NCI-H1417 (cell line): ENCODE measurements around the gene PXYLP1.
"Not testable (repeated sequence)": the region's sequence is repeated elsewhere in the genome, so short reads cannot be mapped to it uniquely, and the experiment has no call there.

Experiments used
- DNase-seq, 3 experiments: peaks; one replicate each; lab custom pipeline; 2025; lab: John Stamatoyannopoulos, UW

The PXYLP1 gene, protein sequence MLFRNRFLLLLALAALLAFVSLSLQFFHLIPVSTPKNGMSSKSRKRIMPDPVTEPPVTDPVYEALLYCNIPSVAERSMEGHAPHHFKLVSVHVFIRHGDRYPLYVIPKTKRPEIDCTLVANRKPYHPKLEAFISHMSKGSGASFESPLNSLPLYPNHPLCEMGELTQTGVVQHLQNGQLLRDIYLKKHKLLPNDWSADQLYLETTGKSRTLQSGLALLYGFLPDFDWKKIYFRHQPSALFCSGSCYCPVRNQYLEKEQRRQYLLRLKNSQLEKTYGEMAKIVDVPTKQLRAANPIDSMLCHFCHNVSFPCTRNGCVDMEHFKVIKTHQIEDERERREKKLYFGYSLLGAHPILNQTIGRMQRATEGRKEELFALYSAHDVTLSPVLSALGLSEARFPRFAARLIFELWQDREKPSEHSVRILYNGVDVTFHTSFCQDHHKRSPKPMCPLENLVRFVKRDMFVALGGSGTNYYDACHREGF

DNA sequence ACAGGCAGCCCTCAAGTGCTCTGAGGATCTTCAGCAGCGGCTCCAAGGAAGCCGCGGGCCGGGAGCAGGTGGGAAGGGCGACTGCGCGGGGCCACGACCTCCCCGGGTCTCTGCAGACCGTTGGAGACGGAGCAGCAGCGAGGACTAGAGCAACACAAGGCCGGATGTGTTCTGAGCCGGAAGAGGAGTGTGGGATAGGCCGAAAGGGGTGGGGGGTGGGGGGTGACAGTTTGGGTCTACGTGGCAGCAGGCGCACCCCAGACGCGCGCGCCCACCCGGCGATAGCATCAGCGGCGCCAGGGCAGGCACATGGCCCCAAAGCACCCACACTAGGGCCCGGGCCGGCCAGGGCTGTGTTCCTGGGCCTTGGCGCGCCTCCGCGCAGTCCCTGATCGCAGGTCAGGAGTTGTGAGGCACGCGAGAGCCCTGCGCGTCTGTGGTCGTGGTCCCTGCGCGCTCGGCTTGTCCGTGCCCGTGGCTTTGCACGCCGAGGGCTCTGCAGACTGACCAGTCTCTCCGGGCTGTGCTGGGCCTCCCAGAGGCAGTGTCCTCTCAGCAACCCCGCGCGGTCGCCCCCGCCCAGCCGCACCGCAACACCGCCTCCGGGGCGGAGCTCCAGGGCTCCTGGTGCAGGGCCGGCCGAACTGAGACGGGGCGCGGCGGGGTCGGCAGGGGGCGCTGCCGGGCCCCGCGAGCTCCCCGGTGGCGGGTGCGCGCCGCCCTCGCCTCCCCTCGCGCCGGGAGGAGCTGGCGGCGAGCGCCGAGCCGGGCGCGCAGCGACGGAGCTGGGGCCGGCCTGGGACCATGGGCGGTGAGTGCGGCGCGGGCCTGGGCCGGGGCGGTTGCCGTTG is at the start of gene PXYLP1:
TSS of gene PXYLP1 (plus strand) at position 725 of the 851 bp plus-strand sequence. CDS start 28,351 bp downstream, outside the sequence.
- peak; percentile 89 to 92 (median 92) for DNase-seq

DNA sequence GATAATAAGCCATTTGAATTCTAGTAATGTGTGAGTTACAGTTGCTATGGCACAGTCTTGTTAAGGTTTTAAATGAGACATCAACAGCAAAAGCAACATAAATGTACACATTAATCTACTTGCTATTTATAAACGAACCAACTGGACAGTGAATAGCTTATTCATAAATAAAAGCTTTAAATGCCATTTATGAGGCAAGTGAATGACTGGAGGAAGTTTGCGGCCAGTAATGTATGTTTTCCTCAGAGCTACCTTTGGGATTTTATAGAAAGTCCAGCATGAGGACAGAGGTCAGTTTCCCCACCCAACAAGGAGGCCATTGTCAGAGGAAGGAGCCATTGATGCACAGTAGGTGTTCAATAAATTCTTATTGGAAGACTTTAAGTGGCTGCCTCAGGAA is 48.0 kb upstream of the PXYLP1 start:
- DNase-seq = no peak

DNA sequence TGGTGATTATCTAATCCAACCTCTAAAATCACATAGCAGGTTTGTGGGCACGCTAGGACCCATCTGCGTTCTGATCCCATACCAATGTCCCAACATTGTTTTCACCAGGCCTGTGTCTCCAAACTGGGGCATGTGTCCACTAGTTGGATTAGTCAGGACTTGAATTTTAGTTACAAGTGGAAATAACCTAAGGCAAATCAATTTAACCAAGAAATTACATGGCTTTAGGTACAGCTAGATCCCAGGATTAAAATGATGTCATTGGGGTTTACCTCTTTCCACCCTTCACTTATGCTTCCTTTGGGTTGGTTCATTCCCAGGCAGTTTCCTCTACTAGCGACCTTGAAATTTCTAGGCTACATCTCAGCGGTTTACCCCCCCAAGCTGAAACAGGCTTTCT is 47.2 kb upstream of the PXYLP1 start:
- DNase-seq = no peak

DNA sequence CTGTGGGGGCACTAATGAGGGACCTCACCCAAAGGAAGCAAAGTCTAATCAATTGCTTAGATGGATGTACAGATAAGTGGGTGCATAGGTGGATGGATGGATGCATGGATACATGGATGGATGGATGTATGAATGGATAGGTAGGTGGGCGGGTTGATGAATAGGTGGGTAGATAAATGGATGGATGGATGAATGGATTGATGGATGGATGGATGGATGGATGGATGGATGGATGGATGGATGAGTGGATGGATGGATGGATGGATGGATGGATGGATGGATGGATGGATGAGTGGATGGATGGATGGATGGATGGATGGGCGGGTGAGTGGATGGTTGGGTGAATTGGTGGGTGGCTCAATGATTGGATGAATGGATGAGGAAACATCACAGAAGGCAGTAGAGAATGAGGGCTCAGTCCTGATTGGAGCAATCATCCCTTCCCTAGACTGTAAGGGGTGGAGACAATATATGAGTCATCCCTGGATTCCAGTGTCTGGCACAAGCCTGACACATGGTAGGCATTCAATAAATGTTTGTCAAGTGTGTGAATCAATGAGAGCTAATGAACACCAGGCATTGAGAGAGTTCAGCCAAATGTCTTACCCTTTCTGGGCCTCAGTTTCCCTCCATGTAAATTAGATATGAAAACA is 40.4 kb upstream of the PXYLP1 start:
- DNase-seq = no peak

DNA sequence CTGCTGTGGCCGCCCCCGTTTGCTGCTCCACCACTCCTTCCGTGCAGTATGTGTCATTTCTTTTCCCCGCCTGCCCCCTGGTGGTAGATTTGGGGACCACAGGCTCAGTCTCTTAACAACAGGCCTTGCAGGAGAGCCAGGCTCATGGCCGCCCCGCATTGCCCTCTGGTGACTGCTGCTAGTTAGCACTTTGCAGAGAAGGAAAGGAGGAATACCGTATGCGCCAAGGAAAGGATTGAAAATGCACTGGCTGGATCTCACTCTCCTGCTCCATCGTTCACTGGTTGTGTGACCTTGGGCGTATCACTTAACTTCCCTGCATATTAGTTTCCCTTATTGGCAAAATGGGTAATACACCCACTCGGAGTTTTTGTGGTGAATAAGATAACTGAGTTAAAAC is 39.3 kb upstream of the PXYLP1 start:
- peak; percentile 93 to 98 (median 94) for DNase-seq

DNA sequence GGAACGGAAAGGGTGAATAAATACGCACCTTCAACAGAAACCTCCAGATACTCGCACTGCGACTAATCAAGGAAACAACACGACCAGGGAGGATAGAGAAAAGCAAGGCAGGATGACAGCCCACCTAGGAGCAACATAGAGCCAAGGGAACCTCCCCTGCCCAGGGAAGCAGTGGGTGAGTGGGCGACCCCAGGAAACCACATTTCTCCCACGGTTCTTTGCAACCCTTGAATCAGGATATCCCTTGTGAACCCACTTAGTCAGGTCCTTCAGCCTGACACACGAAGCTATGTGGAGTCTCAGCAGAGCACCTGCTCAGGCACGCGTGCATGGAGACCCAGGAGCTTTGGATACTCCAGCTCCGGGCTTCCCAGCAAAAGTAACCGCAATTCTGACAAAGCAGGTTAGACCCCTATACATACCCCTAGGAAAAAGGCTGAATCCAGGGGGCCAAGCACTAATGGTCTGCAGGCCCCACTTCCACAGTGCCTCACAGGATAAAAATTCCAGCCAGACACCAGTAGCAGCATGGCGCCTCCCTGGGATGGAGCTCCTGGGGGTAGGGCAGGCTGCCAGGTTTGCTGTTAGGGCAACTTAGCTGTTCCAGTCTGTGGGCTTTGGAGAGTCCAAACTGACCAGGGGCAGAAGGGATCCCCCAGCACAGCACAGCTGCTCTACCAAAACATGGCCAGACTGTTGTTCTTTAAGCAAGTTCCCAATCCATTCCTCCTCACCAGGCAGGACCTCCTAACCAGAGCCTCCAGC is 38.4 kb upstream of the PXYLP1 start:
- no peak for DNase-seq

DNA sequence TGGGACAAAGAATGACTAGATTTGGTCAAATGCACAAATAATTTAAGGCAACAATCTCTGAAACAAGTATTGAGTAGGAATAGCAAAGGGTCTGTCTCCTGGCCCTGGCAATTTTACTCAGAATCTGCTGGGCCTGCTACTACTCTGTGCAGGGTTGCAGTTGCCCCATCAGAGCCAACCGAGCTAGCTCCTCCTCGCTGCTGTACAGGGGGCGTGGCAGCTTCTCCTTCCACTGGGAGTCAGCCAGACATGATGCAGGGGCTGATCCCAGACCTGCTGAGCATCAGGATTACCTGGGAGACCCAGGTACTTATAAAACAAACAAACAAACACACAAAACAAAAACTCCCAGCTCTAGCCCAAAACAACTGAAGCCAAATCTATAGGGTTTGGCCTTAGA is 30.5 kb upstream of the PXYLP1 start:
- DNase-seq = no peak

DNA sequence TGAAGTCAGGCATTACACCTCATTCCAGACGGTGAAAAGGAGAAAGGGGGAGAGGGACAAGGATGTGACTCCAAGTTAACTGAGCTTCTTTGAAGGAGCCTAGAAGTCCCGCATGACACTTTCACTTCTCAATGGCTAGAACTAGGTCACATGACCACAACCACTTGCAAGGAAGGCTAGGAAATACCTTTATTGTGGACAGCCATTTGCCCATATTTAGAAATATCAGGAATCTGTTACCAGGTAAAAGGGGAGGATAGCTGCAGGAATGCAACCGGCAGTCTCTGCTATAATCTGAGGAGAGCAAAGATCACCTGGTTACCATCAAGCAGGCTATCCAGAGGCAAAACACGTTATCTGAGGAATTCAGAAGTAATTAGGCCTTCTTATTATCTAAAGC is 28.9 kb upstream of the PXYLP1 start:
- DNase-seq = no peak

DNA sequence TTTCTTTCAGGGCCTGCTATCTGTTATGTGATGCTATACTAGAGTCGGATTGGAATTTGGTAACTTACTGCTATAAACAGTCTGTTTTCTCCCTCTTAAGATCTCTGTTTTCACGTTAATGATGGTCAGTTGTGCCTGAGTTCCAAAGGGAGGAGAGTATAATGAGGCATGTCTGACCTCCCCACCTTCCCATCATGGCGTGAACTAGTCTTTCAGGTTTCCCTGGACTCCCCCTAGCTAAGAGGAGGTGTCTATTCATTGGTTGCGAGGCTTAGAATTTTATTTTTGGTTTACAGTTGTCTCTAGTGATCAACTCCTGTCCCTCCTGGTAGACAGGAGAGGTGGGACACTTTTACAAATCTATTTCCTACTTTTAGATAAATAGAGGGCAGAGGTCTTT is 27.8 kb upstream of the PXYLP1 start:
- DNase-seq = peak in 1 of 3 experiments; percentile 9

DNA sequence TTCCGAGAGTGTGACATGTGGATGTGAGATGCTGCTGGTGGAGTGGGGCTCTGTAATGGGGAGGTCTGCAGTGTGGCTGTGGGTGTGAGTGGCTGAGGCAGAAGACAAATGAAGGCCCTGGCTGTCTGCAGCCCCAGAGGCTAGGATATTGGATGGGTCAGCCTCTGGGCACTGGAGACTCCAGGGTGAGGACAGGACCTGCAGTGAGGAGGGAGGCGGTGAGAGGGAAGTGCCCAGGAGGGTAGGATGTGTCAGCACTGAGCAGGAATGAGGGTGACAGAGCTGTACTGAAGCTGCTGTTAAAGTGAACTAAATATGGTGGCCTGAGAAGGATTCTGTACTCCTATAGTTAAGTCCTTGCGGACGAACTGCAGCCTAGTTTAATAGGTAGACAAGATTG is 27.3 kb upstream of the PXYLP1 start:
- no peak for DNase-seq

DNA sequence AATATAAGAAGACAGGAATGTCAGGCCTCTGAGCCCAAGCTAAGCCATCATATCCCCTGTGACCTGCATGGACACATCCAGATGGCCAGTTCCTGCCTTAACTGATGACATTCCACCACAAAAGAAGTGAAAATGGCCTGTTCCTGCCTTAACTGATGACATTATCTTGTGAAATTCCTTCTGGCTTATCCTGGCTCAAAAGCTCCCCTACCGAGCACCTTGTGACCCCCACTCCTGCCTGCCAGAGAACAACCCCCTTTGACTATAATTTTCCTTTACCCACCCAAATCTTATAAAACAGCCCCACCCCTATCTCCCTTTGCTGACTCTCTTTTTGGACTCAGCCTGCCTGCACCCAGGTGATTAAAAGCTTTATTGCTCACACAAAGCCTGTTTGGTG is 20.3 kb upstream of the PXYLP1 start:
- not testable (repeated sequence) for DNase-seq

DNA sequence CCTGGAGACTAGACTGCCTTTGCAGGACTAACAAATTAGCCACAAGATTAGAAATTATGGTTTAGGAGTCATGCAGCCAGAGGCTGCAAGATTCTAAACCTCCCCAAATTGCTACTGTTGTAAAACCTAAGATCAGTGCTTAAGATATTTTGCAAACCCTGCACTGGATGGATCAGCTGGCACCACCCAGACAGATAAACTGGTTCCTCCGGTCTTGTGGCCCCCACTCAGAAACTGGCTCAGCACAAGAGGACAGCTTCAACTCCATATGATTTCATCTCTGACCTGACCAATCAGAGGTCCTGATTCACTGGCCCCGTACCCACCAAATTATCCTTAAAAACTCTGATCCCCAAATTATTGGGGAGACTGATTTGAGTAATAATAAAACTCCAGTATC is 19.5 kb upstream of the PXYLP1 start:
- DNase-seq = no peak

DNA sequence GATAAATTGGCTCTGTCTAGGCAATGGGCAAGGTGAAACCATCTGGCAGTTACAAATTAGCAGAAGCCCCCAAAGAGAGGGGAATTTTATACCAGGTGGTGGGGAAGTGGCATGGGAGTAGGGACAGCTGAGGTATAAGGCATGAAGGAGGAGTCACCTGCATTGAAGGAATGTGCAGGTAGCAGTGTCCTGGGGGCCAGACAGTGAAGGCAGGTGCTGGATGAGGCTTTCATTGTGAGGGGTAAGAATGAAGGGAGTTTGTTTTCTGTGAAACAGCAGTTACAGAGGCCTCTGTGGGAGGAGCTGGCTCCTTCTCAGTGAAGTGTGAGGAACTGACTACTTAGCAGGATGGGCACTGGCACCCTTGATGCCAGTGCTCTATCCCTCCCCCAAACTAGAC is 19.1 kb upstream of the PXYLP1 start:
- no peak for DNase-seq

DNA sequence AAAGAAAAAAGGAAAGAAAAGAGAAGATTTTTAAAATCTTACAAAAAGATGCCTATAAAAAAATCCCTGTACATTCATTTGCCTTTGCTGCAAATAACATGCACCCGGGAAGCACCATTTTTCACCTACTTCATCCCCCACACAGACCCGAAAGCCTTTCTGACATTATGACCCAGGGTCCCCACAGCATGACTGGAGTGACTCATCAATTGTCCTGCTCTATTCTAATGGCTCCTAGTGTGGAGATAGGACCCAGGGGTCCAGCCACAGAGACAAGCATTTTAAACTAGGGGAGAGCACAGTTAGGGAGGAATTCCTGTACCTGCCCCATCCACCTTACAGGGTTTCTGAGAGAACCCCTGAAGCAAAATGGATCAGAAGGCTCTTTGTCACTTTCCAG is 14.7 kb upstream of the PXYLP1 start:
- DNase-seq = no peak

DNA sequence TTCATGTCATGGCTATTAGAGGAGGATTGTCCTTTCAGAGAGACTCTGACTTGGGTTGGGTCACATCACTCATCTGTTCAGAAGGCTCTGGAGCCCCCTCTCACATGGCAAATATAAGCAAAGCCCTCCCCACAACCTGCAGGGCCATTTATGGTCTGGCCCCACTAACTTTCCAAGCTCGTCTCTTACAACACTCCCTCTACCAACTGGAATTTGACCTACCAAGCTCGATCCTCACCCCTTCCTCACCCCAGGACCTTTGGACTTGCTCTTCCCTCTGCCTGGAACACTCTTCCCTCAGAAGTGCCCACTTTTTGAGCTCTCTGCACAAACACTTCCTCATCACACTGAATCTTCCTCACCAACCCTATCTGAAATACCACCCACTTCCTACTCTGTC is 14.2 kb upstream of the PXYLP1 start:
- no peak for DNase-seq

DNA sequence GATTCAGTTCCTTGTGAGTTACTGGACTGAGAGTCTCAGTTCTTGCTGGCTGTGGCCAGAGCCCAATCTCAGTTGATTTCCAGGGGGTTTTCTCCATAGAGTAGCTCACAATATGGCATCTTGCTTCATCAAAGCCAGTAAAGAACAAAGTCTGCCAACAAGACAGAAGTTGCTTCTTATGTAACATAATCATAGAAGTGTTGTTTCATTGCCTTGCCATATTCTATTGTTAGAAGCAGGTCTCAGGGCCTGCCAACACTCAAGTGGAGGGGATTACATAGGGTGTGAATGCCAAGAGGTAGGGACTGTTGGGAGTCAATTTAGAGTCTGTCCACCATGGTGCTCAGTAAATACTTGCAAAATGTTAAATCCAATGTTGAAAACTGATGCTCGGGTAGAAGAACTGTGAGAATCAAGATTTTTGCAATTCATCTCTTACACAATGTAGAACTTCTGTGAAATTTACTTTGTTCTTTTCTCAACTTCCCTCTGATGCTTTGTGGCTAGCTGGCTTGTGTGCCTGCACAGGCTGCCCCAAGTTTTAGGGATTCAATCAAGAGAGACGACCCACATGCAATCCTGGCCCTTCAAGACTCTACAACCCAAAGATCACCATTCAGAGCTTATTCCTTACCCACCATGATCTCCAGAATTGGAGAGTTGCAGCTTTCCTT is 13.3 kb upstream of the PXYLP1 start:
- no peak for DNase-seq

DNA sequence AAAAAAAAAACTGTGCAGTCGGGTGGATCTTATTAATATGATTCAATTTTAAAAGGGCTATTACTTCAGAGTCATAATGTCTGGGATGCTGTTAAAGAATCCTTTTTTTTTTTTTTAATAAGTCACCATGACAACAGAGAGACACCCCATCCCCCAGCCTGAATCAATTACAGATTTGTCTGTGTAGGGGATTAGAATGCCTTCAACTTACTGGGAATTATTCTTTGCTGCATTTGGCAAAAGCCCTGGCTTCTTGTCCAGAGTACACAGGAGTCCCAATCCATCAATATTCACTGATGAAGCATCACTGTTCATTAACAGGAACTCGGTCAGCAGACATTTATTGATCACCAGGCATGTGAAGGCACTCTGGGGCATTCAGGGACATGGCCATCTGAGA is 12.7 kb upstream of the PXYLP1 start:
- DNase-seq = no peak

DNA sequence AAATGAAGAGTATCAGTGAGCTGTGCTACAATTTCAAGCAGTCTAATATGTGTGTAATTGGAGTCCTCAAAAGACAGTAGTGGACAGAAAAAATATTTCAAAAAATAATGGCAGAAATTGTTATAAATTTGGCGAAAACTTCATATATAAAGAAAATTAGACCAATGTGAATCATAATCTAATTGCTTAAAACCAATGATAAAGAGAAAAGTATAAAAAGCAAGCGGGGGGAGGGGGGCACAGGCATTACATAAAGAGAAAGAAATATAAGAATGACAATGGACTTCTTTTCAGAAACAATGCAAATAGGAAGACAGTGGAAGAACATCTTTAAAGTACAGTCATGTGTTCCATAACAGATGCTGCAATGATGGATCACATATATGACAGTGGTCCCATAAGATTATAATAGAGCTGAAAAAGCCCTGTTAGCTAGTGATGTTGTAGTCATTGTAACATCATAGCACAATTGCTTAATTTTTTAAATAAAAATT is 7.9 kb upstream of the PXYLP1 start:
- DNase-seq = no peak

DNA sequence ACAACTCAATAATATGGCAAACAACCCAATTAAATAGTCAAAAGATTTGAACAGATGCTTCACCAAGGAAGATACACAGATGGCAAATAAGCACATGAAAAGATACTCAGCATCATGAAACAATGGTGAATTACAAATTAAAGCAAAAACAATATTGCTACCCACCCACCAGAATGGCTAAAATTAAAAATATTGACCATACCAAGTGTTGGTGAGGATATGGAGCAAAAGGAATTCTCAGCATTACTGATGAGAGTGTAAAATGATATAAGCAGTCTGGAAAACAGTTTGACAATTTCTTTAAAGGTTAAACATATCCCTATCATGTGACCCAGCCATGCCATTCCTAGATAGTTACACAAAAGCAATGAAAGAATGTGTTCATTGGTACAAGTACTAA is 5.7 kb upstream of the PXYLP1 start:
- DNase-seq = no peak

DNA sequence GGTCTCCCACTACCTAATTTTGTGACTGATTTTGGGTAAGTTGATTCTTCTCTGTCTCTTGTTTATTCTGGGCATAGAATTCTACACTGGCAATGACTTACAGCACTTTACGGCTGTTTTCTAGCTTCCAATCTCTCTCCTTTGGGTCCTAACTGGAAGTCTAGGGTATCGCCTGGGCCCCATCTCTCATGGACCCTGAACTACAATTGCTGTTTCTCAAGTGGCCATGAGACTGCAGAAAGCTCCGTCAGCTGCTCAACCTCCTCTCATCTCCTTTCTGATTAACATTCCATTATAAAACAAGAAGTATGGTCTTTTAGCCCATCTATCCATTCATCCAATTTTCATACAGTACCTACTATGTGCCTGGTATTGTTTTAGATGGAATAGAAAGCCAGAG is 4.4 kb upstream of the PXYLP1 start:
- no peak for DNase-seq

DNA sequence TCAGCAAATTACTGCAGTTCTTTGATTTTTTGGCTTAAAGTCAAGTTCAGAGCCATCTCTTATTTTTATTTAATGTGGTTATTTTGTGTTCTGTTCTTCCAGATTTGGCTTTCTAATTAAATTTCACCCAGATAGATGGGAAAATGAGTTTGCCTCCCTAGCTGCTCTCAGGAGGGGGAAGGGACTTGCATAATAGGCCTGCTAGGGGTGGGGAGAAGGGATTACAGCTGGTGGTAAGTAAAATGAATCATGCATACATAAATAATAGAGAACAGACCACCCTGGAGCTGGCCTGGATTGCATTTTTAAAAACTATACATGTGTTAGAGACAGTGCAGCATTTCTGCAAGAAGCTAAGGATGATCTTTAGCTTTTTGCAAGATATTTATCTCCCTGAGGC is 3.9 kb upstream of the PXYLP1 start:
- peak in 1 of 3 experiments; percentile 24 for DNase-seq
